SK-N-SH treated with all-trans-retinoic acid at 6 μM for 48 hours (cell line): ENCODE results near the gene WDR59.

Source experiments
- ATAC-seq: fragments of 200-7000 bp; cut with Tn5 transposase; 3 replicates; pipeline ENCODE4 v1.9.1; 2020; ENCODE audit warnings: mild to moderate bottlenecking, moderate library complexity
- BACH2 ChIP-seq: fragments of 250-450 bp; sonication (Bioruptor Pico); IDR thresholded peaks from 2 replicates; pipeline ENCODE4 v1.9.0; 2021; ENCODE audit warnings: mild to moderate bottlenecking, borderline replicate concordance
- CSDC2 ChIP-seq: fragments of 250-450 bp; sonication (Bioruptor Pico); IDR thresholded peaks from 2 replicates; pipeline ENCODE4 v1.5.0; 2020; ENCODE audit warnings: mild to moderate bottlenecking, moderate library complexity
- CSRNP3 ChIP-seq: fragments of 250-450 bp; sonication (Bioruptor Pico); IDR thresholded peaks from 2 replicates; pipeline ENCODE4 v1.5.1; 2021; ENCODE audit warnings: mild to moderate bottlenecking, moderate library complexity
- ESRRG ChIP-seq: fragments of 250-450 bp; sonication (Bioruptor Pico); IDR thresholded peaks from 2 replicates; pipeline ENCODE4 v1.6.1; 2021; ENCODE audit warnings: mild to moderate bottlenecking
- GLIS3 ChIP-seq: fragments of 250-450 bp; sonication (Bioruptor Pico); IDR thresholded peaks from 2 replicates; pipeline ENCODE4 v1.5.0; 2020; ENCODE audit warnings: mild to moderate bottlenecking, moderate library complexity
- PATZ1 ChIP-seq: fragments of 250-450 bp; sonication (Bioruptor Pico); IDR thresholded peaks from 2 replicates; pipeline ENCODE4 v1.8.0; 2020; ENCODE audit warnings: mild to moderate bottlenecking, moderate library complexity, borderline replicate concordance
- PPARA ChIP-seq: fragments of 250-450 bp; sonication (Bioruptor Pico); IDR thresholded peaks from 2 replicates; pipeline ENCODE4 v1.5.0; 2020; ENCODE audit warnings: mild to moderate bottlenecking, borderline replicate concordance
- RARB ChIP-seq: fragments of 250-450 bp; sonication (Bioruptor Pico); IDR thresholded peaks from 2 replicates; pipeline ENCODE4 v1.8.0; 2021; ENCODE audit warnings: mild to moderate bottlenecking, moderate library complexity
- TOX ChIP-seq: fragments of 250-450 bp; sonication (Bioruptor Pico); IDR thresholded peaks from 2 replicates; pipeline ENCODE4 v1.8.0; 2021; ENCODE audit warnings: mild to moderate bottlenecking, moderate library complexity, borderline replicate concordance
- TSHZ2 ChIP-seq: fragments of 250-450 bp; sonication (Bioruptor Pico); IDR thresholded peaks from 2 replicates; pipeline ENCODE4 v1.5.0; 2020; ENCODE audit warnings: mild to moderate bottlenecking, moderate library complexity
- ZC3H10 ChIP-seq: fragments of 250-450 bp; sonication (Bioruptor Pico); IDR thresholded peaks from 2 replicates; pipeline ENCODE4 v1.5.1; 2021; ENCODE audit warnings: mild to moderate bottlenecking, moderate library complexity
- ZFP30 ChIP-seq: fragments of 450-650 bp; formaldehyde crosslinking; IDR thresholded peaks from 2 replicates; pipeline ENCODE4 v1.5.0; 2022; ENCODE audit warnings: mild to moderate bottlenecking, moderate library complexity
- ZNF565 ChIP-seq: fragments of 450-650 bp; formaldehyde crosslinking; conservative IDR thresholded peaks from 2 replicates; pipeline ENCODE4 v1.5.0; 2020; ENCODE audit warnings: low read depth, mild to moderate bottlenecking, moderate library complexity
- ZNF70 ChIP-seq: fragments of 450-650 bp; formaldehyde crosslinking; IDR thresholded peaks from 2 replicates; pipeline ENCODE4 v1.5.0; 2020; ENCODE audit warnings: mild to moderate bottlenecking, moderate library complexity
- ZNF8 ChIP-seq: fragments of 450-650 bp; formaldehyde crosslinking; IDR thresholded peaks from 2 replicates; pipeline ENCODE4 v1.5.0; 2020; ENCODE audit warnings: mild to moderate bottlenecking, moderate library complexity
- TF ChIP-seq, protein P1 (sequence below): fragments of 250-450 bp; sonication (Bioruptor Pico); IDR thresholded peaks from 2 replicates; pipeline ENCODE4 v1.8.0; 2021; ENCODE audit warnings: low read depth, mild to moderate bottlenecking, moderate library complexity, borderline replicate concordance

WDR59 gene

GRCh38 chr16:74936902-74937560 is 47.9 kb downstream of the WDR59 start:
- TF ChIP-seq BACH2 (CRISPR knock-in tag) (no peak), CSRNP3 (CRISPR knock-in tag) (no peak), TSHZ2 (CRISPR knock-in tag) (no peak), PATZ1 (CRISPR knock-in tag) (no peak), ESRRG (CRISPR knock-in tag) (no peak), ZFP30 (no peak)
- TF ChIP-seq, protein P1, sequence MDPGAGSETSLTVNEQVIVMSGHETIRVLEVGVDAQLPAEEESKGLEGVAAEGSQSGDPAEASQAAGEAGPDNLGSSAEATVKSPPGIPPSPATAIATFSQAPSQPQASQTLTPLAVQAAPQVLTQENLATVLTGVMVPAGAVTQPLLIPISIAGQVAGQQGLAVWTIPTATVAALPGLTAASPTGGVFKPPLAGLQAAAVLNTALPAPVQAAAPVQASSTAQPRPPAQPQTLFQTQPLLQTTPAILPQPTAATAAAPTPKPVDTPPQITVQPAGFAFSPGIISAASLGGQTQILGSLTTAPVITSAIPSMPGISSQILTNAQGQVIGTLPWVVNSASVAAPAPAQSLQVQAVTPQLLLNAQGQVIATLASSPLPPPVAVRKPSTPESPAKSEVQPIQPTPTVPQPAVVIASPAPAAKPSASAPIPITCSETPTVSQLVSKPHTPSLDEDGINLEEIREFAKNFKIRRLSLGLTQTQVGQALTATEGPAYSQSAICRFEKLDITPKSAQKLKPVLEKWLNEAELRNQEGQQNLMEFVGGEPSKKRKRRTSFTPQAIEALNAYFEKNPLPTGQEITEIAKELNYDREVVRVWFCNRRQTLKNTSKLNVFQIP (CRISPR knock-in tag), result no peak
- no peak for ATAC-seq

DNA sequence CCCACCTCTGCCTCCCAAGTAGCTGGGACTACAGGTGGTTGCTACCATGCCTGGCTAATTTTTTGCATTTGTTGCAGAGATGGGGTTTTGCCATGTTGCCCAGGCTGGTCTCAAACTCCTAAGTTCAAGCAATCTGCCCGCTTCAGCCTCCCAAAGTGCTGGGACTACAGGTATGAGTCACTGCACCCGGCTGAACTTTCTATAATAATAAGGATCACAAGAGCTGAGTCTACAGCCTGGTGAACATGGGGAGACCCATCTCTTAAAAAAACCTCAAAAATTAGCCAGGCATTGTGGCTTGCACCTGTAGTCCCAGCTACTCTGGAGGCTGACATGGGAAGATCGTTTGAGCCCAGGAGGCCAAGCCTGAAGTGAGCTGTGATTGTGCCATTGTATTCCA is 53.5 kb downstream of the WDR59 start:
- no peak for ATAC-seq
- no peak for TF ChIP-seq TSHZ2 (CRISPR knock-in tag)
- TF ChIP-seq ZC3H10, result no peak
- TF ChIP-seq PPARA, result no peak
- TF ChIP-seq GLIS3 (CRISPR knock-in tag), result no peak
- no peak for TF ChIP-seq CSDC2
- no peak for TF ChIP-seq ZNF70 (CRISPR knock-in tag)
- no peak for TF ChIP-seq CSRNP3 (CRISPR knock-in tag)
- TF ChIP-seq ZNF565 (CRISPR knock-in tag), result no peak
- TF ChIP-seq, protein P1 (CRISPR knock-in tag), result no peak
- no peak for TF ChIP-seq ZNF8
- no peak for TF ChIP-seq TOX (CRISPR knock-in tag)
- TF ChIP-seq RARB (CRISPR knock-in tag), result no peak
